ENCODE data around the gene CFC1.
"Not testable (repeated sequence)": the region's sequence is repeated elsewhere in the genome, so short reads cannot be mapped to it uniquely, and the experiment has no call there.

The CFC1 gene

DNA sequence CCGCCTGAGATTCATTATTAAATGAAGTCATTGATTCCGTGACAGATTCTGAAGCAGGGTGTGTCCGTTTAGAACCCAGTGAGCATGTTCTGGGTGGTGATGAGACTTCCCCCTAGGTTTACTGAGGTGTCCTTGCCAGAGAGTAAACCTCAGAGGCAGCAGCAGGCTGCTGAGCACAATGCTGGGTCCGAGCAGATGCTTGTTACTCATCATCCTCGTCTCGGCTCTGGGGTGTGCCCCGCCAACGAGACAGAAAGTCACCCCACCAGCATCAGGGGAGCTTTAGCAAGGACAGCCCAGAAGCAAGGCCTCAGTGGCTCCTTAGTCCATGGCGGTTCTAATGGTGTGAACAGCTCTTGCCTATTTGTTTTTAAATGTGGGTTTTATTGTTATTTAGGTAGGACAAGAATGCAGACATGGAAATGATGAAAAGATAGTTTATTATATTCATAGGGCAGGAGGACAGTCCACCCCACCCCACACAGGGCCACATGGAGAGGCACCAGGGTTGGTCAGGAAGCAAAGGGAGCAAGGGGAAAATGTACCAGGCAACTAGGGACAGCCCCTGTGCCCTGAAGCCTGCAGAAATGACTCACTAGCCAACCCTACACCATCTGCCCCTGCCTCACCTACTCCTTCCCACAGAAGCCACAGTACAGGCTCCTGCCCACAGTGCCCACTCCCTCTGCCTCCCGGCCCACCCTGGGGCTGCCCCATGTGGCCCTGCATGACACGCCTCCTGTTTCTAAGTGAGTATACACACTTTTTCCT, 10.5 kb downstream of the CFC1 start:
- not testable (repeated sequence) for H3K4me3 ChIP-seq (replicated peaks; ENCODE audit: low read depth, low read length); DNase-seq (ENCODE audit: extremely low read depth, low read depth)

- H3K4me3 ChIP-seq (replicated peaks; ENCODE audit: low read depth, low read length); DNase-seq (ENCODE audit: extremely low read depth, low read depth): not testable (repeated sequence)
Observed at GRCh38 chr2:130584726-130585125, 14.6 kb downstream of the CFC1 start.

DNA sequence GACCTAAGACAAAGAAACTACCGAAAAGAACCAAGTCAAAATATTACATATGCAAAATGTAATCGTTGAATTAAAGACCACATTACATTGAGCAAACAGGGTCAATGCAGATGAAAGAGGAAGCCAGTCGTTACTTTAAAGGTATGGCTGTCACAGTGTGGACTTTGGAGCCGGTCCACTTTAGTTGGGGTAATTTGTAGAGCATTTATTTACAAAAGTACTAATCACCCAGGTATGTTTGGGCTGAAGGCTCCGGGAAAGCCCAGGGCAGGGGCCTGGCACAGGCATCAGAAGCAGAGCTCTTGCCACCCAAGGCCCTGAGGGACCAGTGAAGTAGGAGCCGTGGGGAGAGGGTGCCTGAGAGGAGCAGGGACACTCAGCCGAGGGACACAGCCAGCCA, 15.8 kb downstream of the CFC1 start:
- H3K4me3 ChIP-seq (replicated peaks; ENCODE audit: low read depth, low read length); DNase-seq (ENCODE audit: extremely low read depth, low read depth): not testable (repeated sequence)

DNA sequence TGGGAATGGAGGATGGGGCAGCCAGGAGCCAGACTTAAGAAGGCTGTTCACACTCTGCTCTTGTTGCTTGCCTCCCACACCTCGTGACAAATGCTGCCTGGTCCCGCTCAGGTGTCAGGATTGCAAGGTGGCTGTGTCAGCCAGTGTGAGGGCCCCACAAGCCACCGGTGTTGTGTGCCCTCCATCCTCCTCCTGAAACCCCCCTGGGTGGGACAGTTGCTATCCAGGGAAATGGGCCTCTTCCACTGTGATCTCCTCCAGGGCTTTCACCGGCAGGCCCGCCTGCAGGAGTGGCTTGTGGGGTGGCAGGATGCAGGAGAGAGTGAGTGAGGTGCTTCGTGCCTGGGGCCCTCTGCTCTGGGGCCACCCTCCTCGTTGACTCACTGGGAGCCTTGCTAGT, 16.4 kb downstream of the CFC1 start:
- DNase-seq (ENCODE audit: extremely low read depth, low read depth); H3K4me3 ChIP-seq (replicated peaks; ENCODE audit: low read depth, low read length): not testable (repeated sequence)

DNA sequence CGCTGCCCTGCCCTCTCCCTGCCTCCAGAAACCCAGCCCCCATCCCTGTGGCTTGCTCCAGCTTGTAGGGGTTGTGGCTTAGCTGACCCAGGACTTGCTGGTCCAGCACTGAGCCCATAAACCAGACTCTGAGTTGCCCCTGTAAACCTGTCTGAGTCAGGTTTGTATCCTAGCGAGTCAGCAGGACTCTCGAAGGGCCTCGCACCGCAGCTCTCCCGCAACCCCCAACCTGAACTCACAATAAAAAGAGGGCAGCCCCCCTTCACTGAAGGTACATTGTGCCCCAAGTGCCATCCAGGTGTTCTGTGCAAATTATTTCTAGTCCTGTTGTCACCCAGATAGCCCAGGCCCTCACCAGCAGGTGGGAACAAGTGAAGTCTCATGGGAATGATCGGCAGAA, 17.9 kb downstream of the CFC1 start:
- not testable (repeated sequence) for H3K4me3 ChIP-seq (replicated peaks; ENCODE audit: low read depth, low read length); DNase-seq (ENCODE audit: extremely low read depth, low read depth)

GRCh38 chr2:130579121-130579520, 20.3 kb downstream of the CFC1 start:
- DNase-seq (ENCODE audit: extremely low read depth, low read depth); H3K4me3 ChIP-seq (replicated peaks; ENCODE audit: low read depth, low read length): not testable (repeated sequence)

- H3K4me3 ChIP-seq (replicated peaks; ENCODE audit: low read depth, low read length); DNase-seq (ENCODE audit: extremely low read depth, low read depth): not testable (repeated sequence)
Observed at GRCh38 chr2:130577559-130577958, 21.8 kb downstream of the CFC1 start.

DNA sequence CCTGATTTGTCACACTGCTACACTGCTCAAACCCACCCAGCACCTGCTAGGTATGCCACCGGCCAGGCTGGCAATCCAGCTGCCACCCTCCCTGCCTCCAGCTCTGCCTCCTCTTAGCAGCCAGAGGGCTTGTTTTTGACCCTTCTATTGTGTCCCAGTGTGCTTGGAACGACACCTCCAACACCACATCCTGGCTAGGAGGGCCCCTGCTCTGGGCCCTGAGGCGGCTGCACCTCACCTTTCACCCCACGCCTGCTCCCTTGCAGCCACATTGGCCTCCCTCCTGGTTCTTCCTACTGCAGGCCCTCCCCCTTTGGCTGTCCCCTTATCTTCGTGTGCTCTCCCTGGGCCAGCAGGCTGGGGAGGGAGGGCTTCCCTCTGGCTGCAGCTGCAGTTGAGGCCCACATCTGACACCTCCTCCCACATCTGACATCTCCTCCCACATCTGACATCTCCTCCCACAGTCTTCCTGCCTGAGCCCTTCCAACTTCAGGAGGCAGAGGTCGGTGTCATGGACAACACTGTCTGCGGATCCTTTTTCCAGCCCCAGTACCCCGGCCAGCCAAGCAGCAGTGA, 23.1 kb downstream of the CFC1 start:
- not testable (repeated sequence) for H3K4me3 ChIP-seq (replicated peaks; ENCODE audit: low read depth, low read length); DNase-seq (ENCODE audit: extremely low read depth, low read depth)

DNA sequence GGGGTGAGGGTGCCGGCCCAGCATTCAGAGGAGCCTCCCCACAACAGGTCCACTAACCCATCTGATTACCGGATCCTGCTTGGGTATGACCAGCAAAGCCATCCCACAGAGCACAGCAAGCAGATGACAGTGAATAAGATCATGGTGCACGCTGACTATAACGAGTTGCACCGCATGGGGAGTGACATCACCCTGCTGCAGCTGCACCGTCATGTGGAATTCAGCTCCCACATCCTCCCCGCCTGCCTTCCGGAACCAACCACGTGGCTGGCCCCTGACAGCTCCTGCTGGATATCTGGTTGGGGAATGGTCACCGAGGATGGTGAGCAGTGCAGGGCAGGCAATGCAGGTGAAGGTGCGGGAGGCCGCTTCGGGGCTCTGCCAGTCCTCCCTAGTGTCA, 25.1 kb downstream of the CFC1 start:
- not testable (repeated sequence) for DNase-seq (ENCODE audit: extremely low read depth, low read depth); H3K4me3 ChIP-seq (replicated peaks; ENCODE audit: low read depth, low read length)

DNA sequence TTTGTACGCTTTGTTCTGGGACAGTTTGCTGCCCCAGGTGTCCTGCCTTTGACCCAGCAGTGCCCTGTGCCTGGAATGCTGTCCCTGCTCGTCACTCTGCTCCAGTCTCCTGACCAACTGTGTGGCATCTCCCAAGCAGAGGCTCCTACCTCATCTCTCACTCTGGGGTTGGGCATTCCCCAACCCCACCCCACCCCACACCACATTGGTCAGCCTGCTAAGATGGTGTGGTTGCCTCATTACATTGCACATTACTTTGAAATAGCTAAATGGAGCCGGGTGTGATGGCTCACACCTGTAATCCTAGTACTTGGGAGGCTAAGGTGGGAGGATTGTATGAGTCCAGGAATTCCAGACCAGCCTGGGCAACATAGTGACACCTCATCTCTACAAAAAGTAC, 27.4 kb downstream of the CFC1 start:
- not testable (repeated sequence) for H3K4me3 ChIP-seq (replicated peaks; ENCODE audit: low read depth, low read length); DNase-seq (ENCODE audit: extremely low read depth, low read depth)

DNA sequence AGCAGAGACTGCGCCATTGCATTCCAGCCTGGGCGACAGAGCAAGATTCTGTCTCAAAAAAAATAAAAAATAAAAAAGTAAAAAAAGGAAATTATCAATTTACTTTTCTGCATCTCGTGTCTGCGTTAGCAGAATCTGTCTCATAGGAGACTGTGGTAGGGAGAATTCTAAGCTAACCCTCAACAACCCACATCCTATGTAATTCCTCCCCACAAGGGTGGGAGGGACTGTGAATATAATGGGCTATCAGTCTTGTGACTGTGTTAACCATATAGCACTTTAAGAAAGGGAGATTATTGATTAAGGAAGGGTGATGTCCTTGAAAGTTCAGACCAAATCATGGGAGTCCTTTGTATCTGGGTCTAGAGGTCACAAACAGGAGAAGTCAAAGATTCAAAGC, 33.2 kb downstream of the CFC1 start:
- not testable (repeated sequence) for H3K4me3 ChIP-seq (replicated peaks; ENCODE audit: low read depth, low read length)

DNA sequence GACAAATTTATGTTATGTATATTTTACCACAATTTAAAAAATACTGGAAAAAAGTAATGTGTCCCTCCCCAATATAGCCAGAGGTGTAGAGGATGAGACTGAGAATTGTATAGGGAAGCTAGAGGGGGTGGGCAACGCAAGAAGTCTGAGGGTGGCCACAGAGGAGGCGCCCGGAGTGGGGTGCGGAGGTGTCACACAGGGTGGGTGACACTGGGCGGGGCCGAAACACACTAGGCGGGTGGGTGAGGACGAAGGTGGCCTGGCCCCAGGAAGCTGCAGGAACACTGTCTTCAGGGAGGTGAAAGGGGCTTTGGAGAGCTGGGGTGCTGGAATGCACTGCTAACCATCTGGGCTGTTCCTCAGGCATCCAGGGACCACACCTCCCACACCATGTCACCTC, 42.9 kb downstream of the CFC1 start:
- not testable (repeated sequence) for H3K4me3 ChIP-seq (replicated peaks; ENCODE audit: low read depth, low read length); DNase-seq (ENCODE audit: extremely low read depth, low read depth)

More for the DNA sequence above, 33.2 kb downstream of the CFC1 start:
- DNase-seq (ENCODE audit: extremely low read depth, low read depth), result not testable (repeated sequence)

DNA sequence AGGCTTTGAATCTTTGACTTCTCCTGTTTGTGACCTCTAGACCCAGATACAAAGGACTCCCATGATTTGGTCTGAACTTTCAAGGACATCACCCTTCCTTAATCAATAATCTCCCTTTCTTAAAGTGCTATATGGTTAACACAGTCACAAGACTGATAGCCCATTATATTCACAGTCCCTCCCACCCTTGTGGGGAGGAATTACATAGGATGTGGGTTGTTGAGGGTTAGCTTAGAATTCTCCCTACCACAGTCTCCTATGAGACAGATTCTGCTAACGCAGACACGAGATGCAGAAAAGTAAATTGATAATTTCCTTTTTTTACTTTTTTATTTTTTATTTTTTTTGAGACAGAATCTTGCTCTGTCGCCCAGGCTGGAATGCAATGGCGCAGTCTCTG, 45.2 kb downstream of the CFC1 start:
- not testable (repeated sequence) for H3K4me3 ChIP-seq (replicated peaks; ENCODE audit: low read depth, low read length); DNase-seq (ENCODE audit: extremely low read depth, low read depth)

DNA sequence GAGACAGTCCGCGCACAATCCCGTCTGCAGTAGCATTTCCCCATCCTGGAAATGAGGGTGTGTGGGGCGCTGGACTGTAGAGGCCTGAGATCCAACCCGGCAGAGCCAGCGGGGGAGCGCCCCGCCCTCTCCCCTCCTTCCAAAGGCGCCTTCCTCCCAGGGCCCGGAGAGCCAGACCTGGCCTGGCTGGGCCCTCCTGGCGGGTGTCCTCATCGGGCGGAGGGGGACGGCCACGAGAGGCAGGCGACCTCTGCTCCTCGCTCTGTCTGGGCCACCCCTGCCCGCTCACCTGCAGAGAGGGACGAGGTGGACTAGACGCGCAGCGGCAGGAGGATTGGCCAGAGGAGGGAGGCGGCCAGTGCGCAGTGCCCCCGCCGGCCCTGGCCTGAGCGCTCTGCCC, 49.9 kb downstream of the CFC1 start:
- H3K4me3 ChIP-seq (replicated peaks; ENCODE audit: low read depth, low read length); DNase-seq (ENCODE audit: extremely low read depth, low read depth): not testable (repeated sequence)

DNA sequence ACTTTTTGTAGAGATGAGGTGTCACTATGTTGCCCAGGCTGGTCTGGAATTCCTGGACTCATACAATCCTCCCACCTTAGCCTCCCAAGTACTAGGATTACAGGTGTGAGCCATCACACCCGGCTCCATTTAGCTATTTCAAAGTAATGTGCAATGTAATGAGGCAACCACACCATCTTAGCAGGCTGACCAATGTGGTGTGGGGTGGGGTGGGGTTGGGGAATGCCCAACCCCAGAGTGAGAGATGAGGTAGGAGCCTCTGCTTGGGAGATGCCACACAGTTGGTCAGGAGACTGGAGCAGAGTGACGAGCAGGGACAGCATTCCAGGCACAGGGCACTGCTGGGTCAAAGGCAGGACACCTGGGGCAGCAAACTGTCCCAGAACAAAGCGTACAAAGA, 51.0 kb downstream of the CFC1 start:
- DNase-seq (ENCODE audit: extremely low read depth, low read depth); H3K4me3 ChIP-seq (replicated peaks; ENCODE audit: low read depth, low read length): not testable (repeated sequence)

DNA sequence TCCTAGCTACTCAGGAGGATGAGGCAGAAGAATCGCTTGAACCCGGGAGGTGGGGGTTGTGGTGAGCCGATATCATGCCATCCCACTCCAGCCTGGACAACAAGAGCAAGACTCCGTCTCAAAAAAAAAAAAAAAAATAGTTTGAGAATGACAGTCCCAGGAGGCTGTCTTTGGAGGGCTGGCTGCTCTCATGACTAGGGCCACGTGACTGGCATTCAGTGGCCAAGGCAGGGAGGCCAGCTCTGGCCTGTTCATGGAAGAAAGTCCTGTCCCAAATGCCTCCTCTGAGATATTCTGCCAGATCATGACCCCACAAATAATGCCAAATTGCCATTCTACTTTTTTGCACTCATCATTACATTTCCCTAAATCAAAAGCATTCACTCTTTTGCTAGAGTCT, 54.4 kb downstream of the CFC1 start:
- H3K4me3 ChIP-seq (replicated peaks; ENCODE audit: low read depth, low read length); DNase-seq (ENCODE audit: extremely low read depth, low read depth): not testable (repeated sequence)

- H3K4me3 ChIP-seq (replicated peaks; ENCODE audit: low read depth, low read length); DNase-seq (ENCODE audit: extremely low read depth, low read depth): not testable (repeated sequence)
Observed at GRCh38 chr2:130543785-130544528, 55.4 kb downstream of the CFC1 start.

DNA sequence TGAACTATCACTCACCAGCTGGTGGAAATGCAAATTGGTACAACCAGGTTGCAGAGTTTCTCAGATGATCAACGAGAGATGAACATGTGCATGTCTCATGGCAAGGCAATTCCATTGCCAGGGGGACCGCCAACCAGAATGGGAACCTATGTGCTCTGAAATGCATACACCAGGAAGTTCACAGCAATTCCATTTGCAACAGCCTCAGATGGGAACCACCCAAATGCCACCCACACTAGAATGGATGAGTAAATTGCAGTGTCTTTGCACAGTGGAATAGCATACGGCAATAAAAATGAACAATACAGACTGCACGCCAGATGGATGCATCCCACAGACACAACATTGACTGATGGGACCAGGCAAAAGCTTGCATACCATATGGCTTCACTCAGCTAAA, 56.6 kb downstream of the CFC1 start:
- DNase-seq (ENCODE audit: extremely low read depth, low read depth); H3K4me3 ChIP-seq (replicated peaks; ENCODE audit: low read depth, low read length): not testable (repeated sequence)

All from HFF-Myc (cell line).